NCI-H526 treated with DMSO at 0.1 percent for 48 hours (cell line): ENCODE results near the gene GATB.

ENCODE experiments used
- DNase-seq: peaks from one replicate; lab custom pipeline; 2025; lab: John Stamatoyannopoulos, UW

The GATB gene, protein sequence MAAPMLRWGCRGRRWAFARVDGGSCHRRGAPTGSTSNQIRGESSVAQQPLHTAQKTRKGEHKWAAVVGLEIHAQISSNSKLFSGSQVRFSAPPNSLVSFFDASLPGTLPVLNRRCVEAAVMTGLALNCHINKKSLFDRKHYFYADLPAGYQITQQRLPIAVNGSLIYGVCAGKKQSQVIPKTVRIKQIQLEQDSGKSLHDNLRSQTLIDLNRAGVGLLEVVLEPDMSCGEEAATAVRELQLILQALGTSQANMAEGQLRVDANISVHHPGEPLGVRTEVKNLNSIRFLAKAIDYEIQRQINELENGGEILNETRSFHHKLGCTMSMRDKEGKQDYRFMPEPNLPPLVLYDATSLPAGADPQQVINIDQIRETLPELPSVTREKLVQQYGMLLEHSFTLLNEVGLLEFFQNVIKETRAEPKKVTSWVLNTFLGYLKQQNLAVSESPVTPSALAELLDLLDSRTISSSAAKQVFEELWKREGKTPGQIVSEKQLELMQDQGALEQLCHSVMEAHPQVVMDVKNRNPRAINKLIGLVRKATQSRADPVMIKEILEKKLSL

DNA sequence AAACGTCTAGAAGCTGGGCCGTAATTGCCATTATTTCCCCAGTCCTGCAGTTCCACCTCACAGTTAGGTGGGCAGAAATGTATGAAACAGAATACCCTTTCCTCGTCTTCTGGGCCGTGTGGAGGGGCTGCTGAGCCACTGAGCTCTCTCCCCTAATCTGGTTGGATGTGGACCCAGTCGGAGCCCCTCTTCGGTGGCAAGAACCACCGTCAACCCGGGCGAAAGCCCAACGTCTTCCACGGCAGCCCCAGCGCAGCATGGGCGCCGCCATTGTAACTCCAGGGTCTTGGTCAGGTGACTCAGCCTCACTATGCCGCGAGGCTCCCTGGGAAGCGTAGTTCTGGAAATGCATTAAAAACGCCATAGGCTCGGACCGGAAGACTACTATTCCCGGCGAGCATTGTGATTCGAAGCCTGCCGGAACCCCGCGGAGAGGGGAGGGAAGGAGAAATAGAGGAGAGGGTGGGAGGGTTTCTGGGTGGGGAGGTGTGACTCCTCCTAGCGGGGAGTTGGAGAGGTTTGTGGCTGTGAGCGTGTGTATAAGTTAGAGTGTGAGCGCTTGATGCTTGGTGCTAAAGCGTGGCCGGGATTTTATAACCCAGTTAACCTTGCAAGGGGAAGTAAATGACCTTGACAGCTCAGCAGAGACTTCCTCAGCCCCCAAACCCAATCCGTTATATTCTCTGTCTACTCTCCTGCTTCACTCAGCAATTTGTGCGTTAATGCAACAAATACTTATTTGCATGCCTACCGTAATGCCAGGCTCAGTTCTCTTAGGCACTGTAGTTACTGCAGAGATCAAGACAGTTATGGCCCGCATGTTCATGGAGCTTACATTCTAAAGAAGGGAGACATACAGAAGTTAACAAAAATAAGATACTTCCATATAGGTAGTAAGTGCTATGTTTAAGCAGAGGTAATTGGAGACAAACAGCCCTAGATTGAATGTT lies at the start of gene GATB:
Gene GATB (minus strand): TSS at position 296 of the 950 bp plus-strand sequence. CDS start 25 bp downstream, at position 271.
- peak; percentile 96 for DNase-seq

DNA sequence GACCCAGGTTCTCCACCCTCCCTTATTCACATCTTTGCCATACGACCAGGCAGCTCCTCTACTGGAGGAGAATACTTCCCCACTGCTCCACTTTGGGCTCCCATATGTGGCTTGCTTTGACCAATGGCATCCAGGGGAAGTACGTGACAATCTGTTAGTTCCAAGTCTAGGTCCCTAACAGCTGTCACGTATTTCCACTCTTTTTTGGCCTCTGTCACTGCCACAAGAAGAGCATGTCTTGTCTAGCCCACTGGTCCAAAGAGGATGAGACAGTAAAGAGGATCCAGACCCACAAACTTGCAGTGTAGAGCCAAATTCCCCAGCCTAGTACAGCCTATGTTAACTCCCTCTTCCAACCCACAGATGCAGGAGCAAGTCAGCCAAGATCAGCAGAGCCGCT lies 49.7 kb upstream of the GATB start:
- DNase-seq: no peak

DNA sequence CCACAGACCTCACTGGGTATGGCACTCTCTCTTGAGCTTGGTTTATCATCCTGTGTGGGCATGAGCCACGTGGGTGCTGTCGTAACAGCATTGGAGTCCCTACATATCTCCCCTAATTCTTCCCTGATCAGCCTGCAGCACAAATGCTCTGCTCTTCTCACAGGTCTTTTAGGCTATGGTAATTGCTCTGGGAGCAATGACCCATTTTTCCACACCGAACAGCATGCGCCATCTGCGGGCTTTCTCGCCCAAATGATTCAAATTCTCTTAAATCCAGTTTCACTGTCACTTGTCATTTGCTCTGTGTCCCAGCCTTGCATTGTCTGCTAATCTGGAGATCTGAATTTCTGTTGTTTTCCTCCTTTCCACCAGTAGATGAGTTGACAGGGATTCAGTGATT lies 48.9 kb upstream of the GATB start:
- DNase-seq: no peak

DNA sequence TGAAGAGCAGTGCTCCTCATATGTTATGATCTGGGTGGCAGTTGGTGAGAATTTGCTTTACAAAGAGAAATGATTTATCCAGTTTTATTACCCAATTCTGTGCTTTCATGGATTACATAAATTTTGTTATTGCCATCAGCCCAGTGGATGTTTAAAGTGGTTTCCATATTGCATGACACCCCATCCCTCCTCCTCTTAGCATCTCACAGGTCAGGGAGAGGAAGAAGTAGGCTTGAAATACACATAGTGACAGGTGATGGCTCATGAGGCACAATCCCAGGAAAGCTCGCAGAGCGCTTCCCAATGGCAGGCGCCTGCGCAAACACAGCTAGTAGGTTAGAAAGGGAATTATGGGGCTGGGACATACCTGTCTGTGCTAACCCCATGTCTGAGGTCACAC lies 47.7 kb upstream of the GATB start:
- no peak for DNase-seq

DNA sequence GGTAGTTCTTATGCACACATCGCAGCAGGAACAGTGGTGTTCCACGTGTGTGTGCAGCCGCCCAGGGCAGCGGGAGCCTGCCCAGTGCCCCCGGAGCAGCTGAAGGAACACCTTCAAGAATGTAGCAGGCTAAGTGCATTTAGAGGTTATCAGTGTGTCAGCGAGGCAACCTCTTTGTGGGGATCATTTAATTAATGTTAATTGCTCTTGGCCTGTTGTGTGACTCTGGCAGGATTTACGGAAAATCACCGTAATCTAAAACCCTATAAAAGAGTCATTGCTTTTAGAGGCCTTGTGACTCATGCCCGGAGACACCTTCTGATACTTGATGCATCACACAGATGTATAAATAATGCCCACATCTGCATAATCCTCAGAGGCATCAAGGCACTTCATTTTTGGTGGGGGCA lies 47.3 kb upstream of the GATB start:
- no peak for DNase-seq

DNA sequence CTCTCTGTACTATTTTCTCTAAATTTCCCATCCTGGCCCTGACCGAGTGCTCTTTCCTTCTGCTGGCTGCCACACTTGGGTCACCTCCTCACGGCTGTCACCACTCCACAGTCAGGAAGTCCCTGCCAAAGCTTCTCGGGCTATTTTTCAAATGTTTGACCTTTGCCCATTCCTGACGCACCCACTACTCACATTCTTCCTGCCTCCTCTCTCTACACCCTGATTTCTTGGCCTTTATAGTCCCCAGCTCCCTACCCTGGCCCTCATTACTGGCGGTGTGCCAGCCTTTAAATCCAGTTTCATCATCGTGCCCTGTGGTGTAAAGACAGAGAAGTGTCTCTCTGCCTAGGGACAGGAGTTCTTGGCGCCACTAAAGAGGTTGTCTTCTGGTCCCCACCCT lies 46.4 kb upstream of the GATB start:
- no peak for DNase-seq

DNA sequence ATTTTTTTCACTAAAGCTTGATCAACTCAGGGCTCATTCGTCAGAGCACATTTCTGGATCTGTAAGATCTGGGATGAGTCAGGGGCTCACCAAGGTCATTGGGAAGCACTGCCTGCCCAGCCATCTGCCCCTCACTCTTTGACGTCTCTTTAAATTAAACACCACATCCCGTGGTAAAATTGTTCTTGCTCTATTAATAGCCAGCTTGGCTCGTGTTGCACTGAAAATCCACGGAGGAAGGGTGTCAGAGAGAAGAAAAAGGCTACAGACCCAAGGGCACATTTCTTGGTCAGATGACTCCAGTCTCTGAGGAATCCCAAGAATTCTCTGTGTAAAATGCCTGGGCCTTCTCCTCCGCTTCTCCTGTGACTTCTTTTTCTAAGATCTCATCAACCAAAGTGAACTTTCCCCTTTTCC lies 45.7 kb upstream of the GATB start:
- DNase-seq: no peak

DNA sequence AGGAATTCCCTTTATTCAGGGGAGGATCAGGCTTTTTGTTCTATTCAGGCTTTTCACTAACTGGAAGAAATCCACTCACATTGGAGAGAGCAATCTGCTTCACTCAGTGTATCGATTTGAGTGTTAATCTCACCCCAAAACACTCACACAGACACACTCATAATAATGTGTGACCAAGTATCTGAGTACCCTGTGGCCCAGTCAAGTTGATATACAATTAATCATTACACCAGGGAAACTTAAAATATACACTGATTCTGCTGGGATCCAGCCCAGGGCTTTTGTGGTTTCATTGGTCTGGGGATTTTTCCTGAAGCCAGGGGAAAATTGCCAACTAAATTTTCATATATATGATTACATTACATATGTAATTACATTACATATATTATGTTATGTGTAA lies 44.0 kb upstream of the GATB start:
- DNase-seq: no peak

DNA sequence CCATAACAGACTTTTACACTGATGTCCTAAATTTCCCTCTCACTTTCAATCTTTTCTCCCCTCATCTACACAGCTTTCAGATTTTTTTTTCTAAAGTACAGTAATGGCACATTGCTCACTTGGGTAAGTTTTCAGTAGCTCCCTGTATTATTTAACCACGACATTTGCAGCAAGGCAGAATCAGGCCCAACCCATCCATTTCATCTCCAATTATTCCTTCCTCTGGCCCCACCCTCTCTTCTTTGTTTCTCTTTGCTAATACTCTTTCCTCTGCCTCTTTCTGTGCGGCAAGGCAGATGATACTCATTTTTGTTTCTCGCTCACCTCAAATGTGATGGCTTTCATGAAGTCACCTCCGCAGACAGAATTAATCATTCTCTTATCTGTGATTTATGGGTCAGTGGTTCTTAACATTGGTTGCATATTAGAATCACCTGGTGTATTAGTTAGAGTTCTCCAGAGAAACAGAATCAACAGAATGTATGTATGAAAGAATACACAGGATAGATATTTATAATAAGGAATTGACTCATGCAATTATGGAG lies 43.4 kb upstream of the GATB start:
- DNase-seq: no peak

DNA sequence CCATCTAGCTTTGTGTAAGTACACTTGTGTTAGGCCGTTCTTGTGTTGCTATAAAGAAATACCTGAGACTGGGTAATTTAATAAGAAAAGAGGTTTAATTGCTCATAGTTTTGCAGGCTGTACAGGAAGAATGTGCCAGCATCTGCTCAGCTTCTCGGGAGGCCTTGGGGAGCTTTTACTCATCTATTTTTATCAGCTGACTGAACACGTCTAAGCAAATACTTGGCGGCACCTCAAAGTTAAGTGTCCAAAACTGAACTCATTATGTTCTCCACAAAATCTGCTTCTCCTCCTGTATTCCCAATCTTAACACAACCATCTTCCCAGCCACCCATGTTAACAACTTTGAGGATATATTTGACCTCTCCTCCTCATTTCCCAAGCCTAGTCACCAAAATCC lies 42.4 kb upstream of the GATB start:
- DNase-seq: no peak

DNA sequence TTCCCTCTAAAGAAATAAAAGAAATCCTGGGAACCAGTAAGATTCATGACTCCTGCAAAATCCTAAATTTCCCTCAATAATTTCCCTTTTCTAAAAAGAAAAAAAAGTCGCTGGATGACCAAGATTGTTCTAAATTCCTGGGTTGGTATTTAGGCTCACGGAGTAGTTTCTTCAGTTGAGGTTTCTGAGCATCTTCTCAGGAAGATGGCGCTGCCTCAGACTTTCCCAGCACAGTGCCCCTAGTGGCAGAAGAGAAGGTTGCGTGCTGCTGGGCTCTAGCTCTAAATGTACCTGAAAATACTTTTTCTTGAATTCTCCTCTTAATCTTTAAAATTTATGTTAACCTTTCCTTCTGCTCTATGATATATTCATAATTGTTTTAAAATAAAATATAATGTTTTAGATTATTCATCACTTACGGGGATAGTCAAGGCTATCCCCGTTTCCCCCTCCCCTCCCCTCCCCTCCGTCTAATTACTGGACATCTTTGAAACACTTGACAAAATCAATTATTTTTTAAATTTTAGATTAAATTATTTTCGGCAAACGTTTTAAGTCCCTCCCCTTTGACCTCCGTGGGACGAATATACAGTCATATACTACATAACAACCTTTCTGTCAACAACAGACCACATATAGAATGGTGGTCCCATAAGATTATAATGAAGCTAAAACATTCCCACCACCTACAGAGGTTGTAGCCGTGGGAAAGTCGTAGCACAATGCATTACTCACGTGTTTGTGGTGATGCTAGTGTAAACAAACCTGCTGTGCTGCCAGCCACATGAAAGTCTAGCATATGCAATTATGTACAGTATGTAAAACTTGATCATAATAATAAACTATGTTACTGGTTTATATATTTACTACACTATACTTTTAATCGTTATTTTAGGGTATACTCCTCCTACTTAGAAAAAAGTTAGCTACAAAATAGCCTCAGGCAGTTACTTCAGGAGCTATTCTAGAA lies 41.0 kb upstream of the GATB start:
- no peak for DNase-seq

DNA sequence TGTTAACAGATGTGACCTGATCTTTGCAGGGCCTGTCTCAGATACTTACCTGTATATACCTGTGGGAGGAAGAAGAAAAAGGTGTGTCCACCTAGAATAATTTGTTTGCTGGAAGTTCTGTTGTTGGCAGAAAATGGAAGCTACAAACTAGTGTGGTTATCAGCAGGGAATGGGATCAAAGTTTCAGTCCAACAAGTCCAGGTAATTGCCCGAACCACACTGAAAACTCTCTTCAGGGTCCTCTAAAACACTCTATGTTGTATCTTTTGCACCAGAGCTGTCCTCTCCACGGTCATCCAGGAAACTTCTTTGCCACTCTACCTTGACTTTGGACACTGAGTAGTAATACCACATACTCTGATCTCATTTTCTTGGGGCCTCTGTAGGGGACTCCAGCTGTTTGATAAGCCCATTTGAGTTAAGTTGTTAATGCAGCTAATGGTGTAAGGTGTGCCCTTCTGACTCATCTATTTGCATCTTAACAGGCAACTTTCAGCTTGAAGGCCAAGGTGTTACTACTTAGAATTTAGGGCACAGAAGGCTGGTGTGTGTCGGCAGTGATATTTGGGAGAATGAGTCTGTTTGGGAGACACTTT lies 38.7 kb upstream of the GATB start:
- DNase-seq: no peak

DNA sequence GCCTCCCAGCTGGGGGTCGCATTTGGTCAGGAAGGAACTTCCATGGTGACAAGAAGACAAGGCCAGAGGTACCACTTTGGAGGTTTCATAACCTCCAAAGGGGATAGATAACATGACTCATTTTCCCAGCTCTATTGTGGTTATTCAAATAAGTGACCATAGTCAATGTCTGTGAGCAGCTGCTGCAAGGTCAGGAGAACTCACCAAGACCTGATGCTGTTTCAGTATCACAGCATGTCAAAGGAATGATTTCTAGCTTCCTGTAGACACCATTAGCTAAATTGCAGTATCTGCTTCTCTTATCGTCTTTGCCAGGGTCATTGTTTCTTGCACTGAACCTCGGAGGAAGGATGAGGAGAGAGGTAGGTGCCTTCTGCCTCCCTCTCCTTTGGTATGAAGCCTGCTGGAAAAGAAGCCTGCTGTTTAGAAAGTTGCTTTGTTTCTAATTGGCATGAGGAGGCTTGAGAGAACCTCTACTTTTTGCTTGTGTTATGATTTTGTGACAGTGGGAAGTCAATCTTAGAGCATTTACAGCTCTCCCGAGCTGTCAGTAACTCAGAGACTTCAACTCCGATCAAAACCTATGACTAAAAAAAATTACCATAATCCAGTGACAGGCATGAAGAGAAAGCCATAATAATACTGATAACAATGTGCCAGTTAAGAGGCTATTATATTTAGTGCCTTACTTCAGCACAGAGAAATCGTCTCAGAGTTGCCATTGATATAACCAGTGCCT lies 38.0 kb upstream of the GATB start:
- no peak for DNase-seq

DNA sequence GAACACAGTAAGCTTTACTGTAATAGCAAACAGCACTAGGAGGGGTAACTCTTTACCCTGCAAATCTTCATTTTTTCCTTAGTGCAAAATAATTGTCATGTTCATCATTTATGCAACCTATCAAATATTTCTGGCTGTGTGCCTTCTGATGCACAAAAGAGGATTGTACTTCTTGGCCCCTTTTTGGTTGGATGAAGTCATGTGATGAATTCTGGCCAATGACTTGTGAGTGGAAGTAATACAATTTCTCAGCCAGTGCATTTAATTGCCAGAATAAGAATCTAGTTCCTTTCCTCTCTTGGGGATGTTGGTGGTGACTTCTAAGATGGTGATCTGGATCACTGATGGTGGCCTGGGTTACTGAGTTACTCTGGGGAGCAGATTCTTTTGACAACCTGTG lies 37.0 kb upstream of the GATB start:
- DNase-seq: no peak

DNA sequence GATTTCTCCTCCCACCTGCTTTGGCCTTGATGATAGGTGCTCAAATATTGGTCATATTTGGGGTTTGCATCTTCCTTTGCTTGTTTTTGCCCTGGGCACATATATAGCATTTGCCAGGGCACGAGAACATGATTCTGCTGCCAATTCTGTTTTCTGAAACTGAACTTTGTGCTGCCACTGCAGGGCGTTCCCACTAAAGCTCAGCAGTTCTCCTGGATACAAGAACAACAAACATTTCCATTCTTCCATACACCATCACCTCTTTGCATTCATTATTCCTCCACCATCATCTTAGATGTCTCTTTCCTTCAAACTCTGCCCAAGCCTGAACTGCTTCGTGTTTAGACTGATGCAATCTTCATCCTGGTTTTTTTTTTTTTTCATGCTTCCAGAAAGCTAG lies 36.3 kb upstream of the GATB start:
- no peak for DNase-seq

DNA sequence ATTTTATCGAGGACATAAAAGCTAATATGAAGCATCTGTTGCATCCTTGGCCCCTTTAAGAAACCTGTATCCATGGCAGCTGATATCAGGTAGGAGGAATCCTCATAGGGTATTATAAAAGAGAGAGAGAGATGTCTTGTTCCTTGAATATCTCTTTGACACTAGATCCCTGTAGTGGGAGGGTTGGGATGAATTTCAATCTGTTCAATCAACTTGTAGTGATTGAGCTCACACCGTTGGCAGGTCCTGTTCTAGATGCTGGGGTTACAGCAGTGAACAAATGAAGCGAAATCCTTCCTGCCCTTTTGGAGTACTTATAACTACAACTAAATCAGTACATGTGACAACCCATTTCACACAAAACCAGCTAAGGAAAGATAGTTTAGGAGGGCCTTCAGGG lies 35.3 kb upstream of the GATB start:
- no peak for DNase-seq

DNA sequence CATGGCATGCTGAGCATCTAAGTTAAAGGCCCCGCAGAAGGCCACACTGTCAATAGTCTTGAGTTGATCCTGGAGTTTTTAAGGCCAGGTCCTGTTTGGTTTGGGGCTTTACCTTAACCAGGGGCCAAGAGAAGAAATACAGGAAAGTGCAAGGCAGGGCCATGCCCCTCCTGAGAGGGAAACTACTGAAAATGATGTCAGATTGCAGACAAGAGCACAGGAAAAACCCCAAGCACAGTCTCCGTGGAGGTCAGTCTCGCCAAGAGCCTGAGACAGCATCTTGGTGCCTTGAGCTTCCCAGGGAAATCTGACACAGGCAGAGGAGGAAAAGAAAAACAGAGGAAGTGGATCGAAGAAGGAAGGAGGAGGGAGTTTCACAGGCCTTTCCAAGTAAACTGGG lies 32.2 kb upstream of the GATB start:
- DNase-seq: no peak

DNA sequence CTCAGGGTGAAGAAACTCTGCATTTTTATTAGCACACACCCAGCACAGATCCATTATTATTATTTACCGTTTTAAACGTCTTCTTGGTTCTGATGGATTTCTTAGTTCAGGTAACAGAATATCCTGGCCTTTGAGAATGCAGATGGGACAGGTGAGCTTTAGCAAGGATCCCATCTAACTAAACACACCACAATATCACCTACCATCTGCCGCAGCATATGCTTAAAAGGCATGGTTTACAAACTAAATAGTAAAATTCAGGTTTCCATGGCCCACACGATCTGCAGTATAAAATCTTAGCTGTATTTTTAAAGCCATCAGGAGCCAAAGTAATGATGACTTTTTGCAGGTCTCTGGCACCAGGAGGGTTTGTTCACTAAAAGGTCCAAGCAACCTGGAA lies 31.7 kb upstream of the GATB start:
- no peak for DNase-seq

DNA sequence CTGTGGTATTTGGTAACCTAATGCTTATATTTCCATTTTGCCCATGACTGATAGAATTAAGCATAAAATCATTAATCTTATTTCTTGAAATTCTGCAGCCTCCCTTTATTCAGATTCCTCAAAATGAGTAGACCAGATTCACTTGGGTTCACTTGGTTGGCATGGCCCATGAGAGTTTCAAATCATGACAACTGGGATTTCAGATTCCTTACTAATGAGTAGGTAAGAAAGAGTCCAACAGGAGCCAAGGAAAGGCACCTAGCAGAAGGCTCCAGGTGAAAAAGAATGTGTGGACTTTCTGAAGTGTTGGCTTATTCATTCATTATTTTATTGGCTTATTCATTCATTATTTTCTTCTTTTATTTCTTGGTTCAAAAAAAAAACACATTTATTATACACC lies 27.2 kb upstream of the GATB start:
- no peak for DNase-seq

DNA sequence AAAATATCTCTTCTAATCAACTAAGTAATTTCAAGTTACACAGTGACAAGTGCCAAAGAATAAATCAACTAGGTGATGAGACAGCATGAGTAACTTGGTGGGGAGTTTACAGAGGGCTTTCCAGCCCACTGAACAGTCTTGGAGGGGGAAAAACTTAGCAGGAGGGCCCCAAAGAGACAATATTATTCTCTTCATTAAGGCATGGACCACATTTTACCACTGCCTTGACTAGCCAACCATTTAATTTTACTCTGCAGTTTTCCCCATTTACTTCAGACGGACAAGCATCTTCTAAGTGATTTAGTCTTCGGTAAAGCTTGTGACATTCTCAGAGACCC lies 25.3 kb upstream of the GATB start:
- DNase-seq: no peak
